ENCODE data around the gene KRTAP5-3.
"Not testable (repeated sequence)": the region's sequence is repeated elsewhere in the genome, so short reads cannot be mapped to it uniquely, and the experiment has no call there.

Gene KRTAP5-3

DNA sequence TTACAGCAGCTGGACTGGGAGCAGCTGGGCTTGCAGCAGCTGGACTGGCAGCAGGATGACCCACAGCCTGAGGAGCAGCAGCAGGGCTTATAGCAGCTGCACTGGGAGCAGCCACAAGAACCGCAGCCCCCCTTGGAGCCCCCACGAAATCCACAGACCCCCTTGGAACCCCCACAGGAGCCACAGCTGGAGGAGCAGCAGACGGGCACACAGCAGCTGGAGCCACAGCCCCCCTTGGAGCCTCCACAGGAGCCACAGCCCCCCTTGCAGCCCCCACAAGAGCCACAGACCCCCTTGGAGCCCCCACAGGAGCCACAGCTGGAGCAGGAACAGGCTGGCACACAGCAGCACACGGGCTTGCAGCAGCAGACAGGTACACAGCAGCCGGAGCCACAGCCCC is 362 bp downstream of the KRTAP5-3 start:
- not testable (repeated sequence) for DNase-seq

DNA sequence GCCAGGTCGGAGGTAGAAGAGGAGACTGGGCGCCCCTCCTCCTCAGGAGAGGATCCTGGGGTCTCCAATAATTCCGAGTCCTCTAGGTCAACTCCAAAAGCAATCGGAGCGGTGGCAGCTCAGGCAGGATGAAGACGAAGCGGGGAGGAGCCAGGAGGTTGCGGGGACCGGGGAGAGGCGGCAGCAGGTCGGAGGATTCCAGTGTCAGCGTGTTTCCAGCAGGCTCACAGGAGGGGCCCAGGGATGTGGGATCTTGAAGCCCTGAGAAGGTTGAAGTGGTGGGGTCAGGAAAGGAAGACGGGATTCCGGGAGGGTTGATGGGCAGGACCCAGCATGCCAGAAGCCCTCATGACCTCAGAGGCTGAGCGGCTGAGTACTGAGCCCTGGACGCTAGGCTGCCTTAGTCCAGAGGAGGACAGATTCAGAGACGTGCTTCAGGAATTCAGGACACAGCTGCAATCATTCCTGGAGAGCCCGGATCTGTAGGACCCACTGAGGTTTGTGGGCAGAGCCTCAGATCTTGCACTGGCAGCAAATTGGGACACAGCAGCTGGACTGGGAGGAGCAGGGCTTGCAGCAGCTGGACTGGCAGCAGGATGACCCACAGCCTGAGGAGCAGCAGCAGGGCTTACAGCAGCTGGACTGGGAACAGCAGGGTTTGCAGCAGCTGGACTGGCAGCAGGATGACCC is 962 bp downstream of the KRTAP5-3 start:
- DNase-seq, result not testable (repeated sequence)

DNA sequence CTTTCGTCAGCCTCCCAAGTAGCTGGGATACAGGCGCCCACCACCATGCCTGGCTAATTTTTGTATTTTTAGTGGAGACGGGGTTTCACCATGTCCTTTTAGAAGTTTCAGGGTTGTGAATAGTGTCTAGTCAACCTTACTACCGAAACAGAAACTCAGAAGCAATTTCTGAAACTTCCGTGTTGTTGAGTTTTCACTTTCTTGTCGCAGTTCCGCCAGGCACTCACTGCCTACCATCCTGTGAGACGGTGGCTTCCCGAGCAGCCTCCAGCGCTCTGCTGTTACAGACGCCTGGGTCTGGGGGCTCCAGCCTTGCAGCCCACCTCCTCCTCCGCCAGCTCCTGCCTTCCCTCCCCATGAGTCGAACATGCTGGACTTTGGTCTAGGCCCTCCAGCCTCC is 2.3 kb downstream of the KRTAP5-3 start:
- not testable (repeated sequence) for DNase-seq

DNA sequence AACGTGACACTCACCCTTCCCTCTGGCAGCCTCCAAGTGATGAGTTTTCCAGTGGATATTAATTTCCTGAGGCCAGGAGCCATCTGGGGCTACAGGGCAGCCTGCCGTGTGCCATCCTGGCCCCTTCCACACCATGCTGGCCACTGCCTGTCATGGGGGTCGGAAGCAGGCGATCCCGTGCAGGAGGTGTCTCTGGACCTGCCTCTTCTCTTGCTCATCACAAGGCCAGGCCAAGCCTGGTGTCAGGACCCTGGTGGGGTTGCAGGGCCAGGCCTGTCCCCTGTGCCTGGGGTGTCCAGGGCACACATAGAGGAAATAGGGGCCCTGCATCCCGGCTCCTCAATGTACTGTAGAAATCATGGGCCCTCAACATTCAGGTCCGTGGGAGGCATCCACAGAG is 3.6 kb downstream of the KRTAP5-3 start:
- no peak for DNase-seq

DNA sequence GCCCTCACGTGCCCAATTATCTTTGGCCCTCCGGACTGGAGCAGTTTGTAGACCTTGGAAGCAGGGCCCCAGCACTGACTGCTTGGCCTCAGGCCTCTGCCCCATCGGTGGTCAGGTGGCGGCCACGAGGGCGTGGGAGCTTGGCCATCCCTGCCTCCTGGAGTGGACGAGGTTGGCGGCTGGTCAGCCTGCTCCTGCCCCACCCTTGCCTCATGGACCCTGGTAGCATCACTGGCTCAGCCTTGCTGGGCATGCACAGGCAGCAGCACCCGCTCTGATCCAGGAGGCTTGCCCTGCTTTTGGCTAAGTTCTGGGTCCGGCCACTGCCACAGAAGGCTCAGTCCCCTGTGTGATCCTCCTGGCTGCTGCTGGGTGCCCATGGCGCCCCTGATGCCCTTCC is 4.1 kb downstream of the KRTAP5-3 start:
- no peak for DNase-seq

DNA sequence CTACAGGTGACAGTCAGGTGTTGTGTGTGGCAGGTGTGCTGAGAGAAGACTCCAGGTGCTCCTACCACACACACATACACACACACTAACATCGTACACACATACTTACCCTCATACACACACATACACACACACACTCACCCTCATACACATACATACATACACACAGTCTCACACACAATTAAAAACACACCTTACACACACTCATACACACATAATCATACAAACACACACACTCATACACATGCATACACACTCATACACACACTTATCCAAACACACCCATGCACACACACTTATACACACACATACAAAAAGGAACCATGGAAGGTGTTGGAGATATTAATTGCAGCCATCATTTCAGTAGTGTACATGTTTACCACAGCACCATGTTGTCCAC is 4.6 kb downstream of the KRTAP5-3 start:
- DNase-seq, result no peak

DNA sequence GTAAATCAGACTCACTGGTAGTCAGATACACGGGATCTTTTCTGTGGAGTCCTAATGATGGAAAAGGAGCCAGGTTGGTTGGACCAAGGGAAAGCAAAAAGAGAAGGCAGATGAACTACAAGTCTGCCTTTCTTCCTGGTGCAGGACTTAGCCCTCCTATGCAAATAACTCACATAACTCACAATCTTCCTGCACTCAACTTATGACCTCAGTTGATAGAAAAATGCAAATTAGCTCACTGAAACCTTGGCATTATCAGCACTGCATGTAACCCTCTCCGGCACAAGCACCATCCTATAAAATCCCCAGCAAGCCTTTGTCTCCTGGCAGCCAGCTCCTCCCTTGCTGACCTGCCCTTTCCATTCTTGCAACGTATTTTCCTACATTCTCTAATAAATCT is 6.6 kb downstream of the KRTAP5-3 start:
- DNase-seq, result not testable (repeated sequence)

DNA sequence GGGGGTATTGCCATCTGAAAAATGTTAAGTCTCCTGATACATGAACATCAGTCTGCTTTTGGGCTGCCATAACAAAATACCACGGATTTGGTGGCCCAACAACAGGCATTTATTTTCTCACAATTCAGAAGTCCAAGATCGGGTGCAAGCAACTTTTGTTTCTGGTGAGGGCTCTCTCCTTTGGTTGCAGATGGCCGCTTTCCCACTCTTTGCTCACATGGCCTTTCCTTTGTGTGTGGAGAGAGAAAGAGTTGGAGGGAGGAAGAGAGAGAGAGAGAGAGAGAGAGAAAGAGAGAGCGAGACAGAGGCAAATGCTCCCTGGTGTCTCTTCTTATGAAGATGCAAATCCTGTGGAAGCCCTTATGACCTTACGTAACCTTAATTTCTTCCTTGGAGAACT is 7.6 kb downstream of the KRTAP5-3 start:
- no peak for DNase-seq

DNA sequence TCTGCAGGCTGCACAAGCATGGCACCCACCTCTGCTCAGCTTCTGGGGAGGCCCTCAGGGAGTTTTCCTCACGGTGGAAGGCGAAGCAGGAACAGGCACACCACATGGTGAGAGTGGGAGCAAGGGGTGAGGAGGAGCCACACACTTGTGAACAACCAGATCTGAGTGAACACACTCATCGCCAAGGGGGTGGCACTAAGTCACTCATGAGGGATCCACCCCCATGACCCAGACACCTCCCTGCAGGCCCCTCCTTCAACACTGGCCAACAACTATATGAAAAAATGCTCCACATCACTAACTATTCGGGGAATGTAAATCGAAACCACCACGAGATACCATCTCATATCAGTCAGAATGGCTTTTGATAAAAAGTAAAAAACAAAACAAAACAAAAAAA is 9.4 kb downstream of the KRTAP5-3 start:
- no peak for DNase-seq

DNA sequence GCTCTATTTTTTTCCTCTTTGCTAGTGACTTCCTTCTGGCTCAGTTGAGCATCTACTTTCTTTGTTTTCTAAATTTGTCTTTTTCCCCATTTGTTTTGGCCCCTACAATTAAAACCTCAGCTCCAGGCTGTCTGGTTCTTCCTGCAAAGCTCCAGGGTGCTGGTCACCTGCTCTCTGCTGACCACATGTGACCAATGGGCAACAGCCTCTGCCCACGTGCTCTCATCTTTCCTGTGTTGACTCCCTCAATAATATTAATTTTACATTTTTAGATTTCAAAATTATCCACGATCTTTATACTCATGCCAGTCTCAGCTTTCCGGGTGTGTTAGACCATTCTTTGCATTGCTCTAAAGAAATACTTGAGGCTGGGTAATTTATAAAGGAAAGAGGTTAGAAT is 9.9 kb downstream of the KRTAP5-3 start:
- not testable (repeated sequence) for DNase-seq

DNA sequence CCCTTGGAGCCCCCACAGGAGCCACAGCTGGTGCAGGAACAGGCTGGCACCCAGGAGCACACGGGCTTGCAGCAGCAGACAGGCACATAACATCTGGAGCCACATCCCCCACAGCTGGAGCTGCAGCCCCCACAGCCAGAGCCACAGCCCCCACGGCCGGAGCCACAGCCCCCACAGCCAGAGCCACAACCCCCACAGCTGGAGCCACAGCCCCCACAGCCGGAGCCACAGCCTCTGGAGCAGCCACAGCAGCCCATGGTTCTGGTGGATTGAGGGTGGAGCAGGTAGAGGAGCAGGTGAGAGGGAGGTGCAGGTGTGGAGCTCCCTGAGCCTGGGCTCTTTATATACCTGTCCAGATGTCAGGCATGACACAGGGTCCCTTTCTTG is 10.3 kb downstream of the KRTAP5-3 start, which contains the start of gene KRTAP5-2:
Gene KRTAP5-2, minus strand, starts transcription at position 301 of the 387 bp plus-strand sequence. Its CDS starts 44 bp downstream, at position 257.
- DNase-seq, result no peak

DNA sequence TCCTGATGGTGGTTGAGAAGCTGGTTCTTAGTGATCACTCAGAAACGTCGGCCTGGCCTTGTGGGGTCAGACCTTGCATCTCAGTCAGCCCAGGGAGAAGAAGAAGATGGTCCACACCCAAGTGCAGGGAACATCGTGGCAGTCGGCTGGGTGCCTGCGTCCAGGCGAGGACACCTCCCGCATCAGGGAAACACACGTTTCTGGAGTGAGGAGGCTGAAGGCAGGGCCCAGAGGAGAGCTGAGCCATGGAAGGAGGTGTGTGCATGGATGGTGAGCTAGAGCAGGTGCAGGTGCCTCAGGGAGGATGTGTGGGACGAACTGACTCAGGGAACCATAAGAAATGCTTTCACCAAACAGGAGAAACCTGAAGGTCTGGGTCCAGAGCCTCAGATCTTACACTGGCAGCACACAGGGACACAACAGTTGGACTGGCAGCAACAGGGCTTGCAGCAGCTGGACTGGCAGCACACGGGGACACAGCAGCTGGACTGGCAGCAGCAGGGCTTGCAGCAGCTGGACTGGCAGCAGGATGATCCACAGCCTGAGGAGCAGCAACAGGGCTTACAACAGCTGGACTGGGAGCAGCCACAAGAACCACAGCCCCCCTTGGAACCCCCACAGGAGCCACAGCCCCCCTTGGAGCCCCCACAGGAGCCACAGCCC is 10.8 kb downstream of the KRTAP5-3 start:
- no peak for DNase-seq

DNA sequence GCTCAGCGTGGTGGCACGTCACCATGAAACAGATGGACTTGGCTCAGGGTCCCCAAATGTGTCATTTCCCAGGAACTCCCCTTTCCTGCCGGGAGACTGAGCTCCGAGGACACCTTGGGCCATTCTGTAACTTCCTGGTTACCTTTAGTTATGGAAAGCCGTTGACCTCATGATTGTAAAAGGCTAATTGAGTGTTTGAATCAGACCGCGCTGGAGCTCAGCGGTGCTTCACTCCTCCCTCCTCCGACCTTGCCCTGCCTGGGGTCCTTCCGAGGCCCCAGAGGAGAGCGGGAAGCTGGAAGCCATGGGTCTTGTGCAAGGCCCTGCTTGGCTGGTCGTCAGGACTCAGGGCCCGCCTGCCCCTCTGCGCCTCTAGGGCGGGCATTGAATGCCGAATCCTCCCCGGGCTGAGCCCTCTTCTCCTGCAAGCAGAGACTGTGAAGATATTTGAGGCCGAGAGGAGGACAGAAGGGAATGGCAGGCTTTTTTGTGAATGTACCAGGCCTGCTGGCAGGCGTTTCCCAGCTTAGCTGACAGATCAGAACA is 11.6 kb downstream of the KRTAP5-3 start:
- DNase-seq, result not testable (repeated sequence)

DNA sequence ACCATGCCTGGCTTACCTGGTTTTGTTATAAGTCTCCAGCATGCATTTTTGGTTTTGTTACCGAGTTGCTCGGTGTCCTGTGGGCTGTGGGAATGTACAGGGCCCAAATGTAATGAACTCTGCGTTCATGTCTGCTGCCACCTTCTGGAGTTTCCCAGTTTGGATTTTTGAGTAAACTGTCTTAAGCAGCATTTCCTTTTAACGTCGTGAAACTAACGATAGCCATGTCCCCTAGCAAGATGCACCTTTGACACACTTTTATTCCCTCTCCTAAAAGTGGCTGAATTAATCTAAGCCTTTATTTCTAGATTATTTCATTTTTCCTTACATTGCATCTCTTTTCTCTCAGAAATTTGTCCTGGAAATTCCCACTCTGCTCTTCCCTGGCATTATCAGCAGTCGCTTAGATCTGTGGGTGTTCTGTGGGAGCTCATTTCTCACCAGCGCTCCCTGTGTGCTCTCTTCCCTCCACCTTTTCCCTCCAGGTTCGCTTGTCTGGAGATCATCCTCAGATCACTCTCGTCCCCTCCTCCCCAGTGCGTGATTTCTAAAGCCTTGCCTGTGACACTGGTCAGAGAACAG is 12.2 kb downstream of the KRTAP5-3 start:
- DNase-seq, result not testable (repeated sequence)

DNA sequence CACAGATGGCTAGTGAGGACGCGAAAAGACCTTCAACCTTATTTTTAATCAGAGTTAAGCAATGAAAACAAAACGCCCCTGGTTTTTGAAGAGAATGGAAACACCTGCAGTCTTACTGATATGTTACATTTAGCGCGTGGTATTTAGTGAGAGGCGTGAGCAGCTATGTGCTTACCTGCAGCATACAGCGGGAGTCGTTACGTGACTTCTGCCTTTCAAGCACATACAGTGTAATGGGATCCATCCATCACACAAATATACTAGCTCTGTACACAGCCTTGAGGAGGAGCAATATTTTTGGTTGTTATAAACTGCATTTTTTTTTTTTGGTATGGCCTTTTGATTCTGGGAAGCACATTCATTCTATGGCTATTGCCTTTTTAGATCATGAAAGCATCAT is 15.6 kb downstream of the KRTAP5-3 start:
- no peak for DNase-seq

DNA sequence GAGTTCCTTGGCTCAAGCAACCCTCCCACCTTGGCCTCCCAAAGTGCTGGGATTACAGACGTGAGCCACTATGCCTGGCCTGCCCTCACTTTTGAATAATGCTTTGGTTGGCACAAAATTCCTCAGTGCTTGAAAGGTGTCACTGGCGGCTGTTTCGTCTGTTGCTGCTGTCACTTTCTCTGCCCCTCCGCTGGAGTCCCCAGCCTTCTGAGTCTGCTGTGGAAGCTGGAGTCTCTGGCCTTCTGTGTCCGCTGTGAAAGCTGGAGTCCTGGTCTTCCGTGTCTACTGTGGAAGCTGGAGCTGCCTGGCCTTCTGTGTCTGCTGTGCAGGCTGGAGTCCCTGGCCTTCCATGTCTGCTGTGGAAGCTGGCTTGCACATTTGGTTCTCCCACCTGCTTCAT is 18.3 kb downstream of the KRTAP5-3 start:
- DNase-seq, result no peak

DNA sequence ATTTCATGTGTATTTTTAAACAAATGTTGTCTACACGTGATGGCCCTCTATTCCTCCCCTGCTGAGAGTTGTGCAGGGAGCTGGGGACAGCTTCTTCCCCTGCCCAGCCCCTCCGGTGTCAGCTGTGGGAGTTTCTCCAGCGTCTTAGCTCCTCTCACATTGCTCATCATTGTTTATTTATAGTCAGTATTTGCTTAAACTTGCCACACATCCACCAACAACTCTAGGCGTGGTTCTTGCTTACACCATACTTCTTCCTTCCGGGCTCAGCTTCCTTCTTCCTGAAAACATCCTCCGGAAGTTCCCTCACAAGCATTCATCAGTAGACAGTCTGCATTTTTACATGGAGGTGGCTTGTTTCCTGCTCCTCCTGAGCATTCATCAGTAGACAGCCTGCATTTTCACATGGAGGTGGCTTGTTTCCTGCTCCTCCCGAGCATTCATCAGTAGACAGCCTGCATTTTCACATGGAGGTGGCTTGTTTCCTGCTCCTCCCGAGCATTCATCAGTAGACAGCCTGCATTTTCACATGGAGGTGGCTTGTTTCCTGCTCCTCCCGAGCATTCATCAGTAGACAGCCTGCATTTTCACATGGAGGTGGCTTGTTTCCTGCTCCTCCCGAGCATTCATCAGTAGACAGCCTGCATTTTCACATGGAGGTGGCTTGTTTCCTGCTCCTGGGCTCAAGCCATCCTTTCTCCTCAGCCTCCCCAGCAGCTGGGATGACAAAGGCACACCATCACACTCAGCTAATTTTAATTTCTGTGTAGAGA is 18.9 kb downstream of the KRTAP5-3 start:
- not testable (repeated sequence) for DNase-seq

DNA sequence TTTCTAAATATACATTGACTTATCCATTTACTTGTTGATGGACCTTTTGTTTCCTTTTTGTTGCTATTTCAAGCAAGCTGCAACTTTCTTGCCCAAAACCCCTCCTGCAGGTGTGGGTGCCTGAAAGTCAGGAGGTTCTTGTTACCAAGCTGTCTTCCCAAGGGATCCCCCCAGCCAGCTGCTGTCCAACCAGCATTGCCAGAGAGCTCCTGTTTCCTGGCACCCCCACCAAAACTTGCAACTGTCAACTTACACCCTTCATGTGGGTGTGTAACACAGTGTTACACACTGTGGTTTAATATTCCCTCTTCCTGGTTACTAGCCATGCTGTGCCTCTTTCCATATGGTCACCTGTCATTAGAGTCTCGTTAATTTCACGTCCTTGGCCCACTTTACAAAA is 21.6 kb downstream of the KRTAP5-3 start:
- DNase-seq, result no peak

DNA sequence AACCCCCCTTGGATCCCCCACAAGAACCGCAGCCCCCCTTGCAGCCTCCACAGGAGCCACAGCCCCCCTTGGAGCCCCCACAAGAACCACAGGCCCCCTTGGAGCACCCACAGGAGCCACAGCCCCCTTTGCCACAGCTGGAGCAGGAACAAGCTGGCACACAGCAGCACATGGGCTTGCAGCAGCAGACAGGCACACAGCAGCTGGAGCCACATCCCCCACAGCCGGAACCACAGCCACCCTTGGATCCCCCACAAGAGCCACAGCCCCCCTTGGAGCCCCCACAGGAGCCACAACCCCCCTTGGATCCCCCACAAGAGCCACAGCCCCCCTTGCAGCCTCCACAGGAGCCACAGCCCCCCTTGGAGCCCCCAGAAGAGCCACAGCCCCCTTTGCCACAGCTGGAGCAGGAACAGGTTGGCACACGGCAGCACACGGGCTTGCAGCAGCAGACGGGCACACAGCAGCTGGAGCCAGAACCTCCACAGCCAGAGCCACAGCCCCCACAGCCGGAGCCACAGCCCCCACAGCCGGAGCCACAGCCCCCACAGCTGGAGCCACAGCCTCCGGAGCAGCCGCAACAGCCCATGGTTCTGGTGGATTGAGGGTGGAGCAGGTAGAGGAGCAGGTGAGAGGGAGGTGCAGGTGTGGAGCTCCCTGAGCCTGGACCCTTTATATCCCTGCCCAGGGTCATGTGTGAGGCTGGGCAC is 23.4 kb downstream of the KRTAP5-3 start, which contains the start of gene KRTAP5-1:
Gene KRTAP5-1, minus strand, starts transcription at position 623 of the 710 bp plus-strand sequence. Its CDS starts 34 bp downstream, at position 589.
- not testable (repeated sequence) for DNase-seq

DNA sequence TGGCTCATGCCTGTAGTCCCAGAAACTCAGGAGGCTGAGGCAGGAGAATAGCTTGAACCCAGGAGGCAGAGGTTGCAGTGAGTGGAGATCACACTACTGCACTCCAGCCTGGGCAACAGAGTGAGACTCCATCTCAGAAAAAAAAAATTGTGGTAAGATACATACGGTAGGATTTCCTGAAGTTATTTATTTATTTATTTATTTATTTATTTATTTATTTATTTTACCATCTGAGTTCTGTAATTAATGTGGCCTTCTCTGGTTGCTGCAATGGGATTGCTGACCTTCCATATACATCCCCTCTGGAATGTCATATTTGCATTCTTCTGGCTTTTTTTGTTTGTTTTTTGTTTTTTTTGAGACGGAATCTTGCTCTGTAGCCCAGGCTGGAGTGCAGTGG is 25.4 kb downstream of the KRTAP5-3 start:
- not testable (repeated sequence) for DNase-seq

DNA sequence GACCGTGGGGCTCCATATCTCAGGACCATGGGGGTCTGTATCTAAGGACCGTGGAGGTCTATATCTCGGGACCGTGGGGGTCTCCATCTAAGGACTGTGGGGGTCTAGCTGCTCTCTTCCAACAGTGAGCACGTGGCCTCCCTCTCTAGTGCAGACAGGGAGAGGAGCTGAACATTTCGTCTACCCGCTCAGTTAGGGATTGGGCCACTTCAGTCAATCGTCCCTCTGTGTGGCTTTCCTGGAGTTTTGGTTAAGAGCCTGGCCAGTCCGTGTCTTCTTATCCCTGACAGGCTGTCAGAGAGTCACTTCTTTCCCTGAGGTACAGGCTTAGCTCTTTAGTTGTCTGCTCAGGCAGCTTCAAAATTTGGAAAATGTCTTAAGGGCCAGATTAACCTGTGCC is 26.3 kb downstream of the KRTAP5-3 start:
- DNase-seq, result no peak

DNA sequence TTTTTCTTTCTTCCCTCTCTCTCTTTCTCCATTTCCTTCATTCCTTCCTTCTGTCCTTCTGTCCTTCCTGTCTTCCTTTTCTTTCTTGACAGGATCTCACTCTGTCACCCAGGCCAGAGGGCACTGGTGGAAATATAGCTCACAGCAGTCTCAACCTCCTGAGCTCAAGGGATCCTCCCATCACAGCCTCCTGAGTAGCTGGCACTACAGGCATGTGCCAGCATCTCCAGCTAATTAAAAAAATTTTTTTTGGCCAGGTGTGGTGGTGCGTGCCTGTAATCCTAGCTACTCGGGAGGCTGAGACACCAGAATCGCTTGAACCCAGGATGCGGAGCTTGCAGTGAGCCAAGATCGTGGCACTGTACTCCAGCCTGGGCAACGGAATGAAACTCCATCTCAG is 31.4 kb downstream of the KRTAP5-3 start:
- DNase-seq, result no peak
